HCT116 (cell line): ENCODE data around the gene NPS. TPM values are rescaled to one million over a fixed set of nuclear protein-coding genes. Genes with fewer than 3 reads are reported as not detected.

Source experiments
- ATAC-seq: fragments of 200-7000 bp; cut with Tn5 transposase; 2 replicates; pipeline ENCODE4 v1.9.1; 2020; ENCODE audit warnings: mild to moderate bottlenecking, moderate library complexity
- BruUV-seq: library from RNA; stranded (reverse); fragments of 400-500 nt; replicated peaks from 2 replicates; lab custom pipeline; 2021; lab: Mats Ljungman, UMichigan
- CTCF ChIA-PET: fragments of 300-600 bp; sonication (Branson Sonifier 250); formaldehyde crosslinking; loops from one replicate; lab custom pipeline; 2021; ENCODE audit warnings: antibody characterized with exemption; lab: Charles Lee
- POLR2A ChIA-PET: fragments of 300-600, 350-600 bp; sonication (Branson Sonifier 250); formaldehyde crosslinking; loops from one replicate; lab custom pipeline; 2021; ENCODE audit warnings: antibody characterized with exemption; lab: Charles Lee
- RAD21 ChIA-PET, 2 experiments: fragments of 300-600 bp; sonication (Branson Sonifier 250); formaldehyde crosslinking; loops; one replicate each; lab custom pipeline; 2023; ENCODE audit warnings: low total read pairs in 2 of 2; ENCODE audit not compliant: uncharacterized antibody in 2 of 2, unreplicated experiment in 2 of 2, low non-redundant PET in 1 of 2; lab: Charles Lee
- DNase-seq: peaks from one replicate; pipeline ENCODE4 v3.0.0-alpha.2; 2010; ENCODE audit warnings: low read depth, low spot score
- H2AFZ ChIP-seq: fragments of 200-600 bp; shearing (Covaris generic), sonication (generic); 2 replicates; pipeline ENCODE4 v1.6.1; 2017; ENCODE audit warnings: low read depth, mixed run types, mixed read lengths, antibody characterized with exemption, low read length; ENCODE audit not compliant: poor library complexity, severe bottlenecking
- H3K27ac ChIP-seq: 2 replicates; pipeline ENCODE4 v1.5.1; 2012; ENCODE audit warnings: low read depth, low read length
- H3K27me3 ChIP-seq: fragments of 200-600 bp; sonication (generic); 2 replicates; pipeline ENCODE4 v1.6.1; 2016; ENCODE audit warnings: mixed run types, low read length, mixed read lengths; ENCODE audit not compliant: insufficient read depth
- H3K36me3 ChIP-seq, 2 experiments: fragments of 200-500 bp in 1 of 2; fragments of 200-600 bp in 1 of 2; sonication (Bioruptor generic) in 1 of 2; sonication (generic) in 1 of 2; 2 replicates each; pipeline versions ENCODE4 v1.5.1 to v1.6.1; 2014 to 2016; ENCODE audit warnings: low read length in 2 of 2, inconsistent platforms in 1 of 2, mixed read lengths in 1 of 2, mixed run types in 1 of 2; ENCODE audit not compliant: insufficient read depth in 2 of 2, control insufficient read depth in 1 of 2
- H3K4me1 ChIP-seq, 2 experiments: fragments of 200-600 bp in 1 of 2; sonication (generic) in 1 of 2; 2 replicates each; pipeline versions ENCODE4 v1.5.1 to v1.6.1; 2012 to 2017; ENCODE audit warnings: low read length in 2 of 2, inconsistent platforms in 1 of 2, mild to moderate bottlenecking in 1 of 2, mixed read lengths in 1 of 2, mixed run types in 1 of 2, moderate library complexity in 1 of 2; ENCODE audit not compliant: insufficient read depth in 2 of 2, control insufficient read depth in 1 of 2
- H3K4me2 ChIP-seq: fragments of 200-600 bp; sonication (generic); 2 replicates; pipeline ENCODE4 v1.6.1; 2017; ENCODE audit warnings: mixed run types, low read length, mixed read lengths
- H3K4me3 ChIP-seq, 2 experiments: fragments of 200-600 bp in 1 of 2; sonication (generic) in 1 of 2; replicated peaks in 1 of 2; 2 replicates each; pipeline ENCODE4 v1.5.1; 2011 to 2016; ENCODE audit warnings: low read length in 2 of 2, control low read depth in 1 of 2, low read depth in 1 of 2, mild to moderate bottlenecking in 1 of 2, mixed read lengths in 1 of 2, mixed run types in 1 of 2
- H3K79me2 ChIP-seq: fragments of 200-600 bp; sonication (generic); 2 replicates; pipeline ENCODE4 v1.6.1; 2017; ENCODE audit warnings: mild to moderate bottlenecking, mixed run types, low read length, moderate library complexity, mixed read lengths; ENCODE audit not compliant: insufficient read depth
- H3K9ac ChIP-seq: fragments of 200-600 bp; sonication (generic); 2 replicates; pipeline ENCODE4 v1.6.1; 2016; ENCODE audit warnings: low read length, mixed read lengths
- H3K9me2 ChIP-seq: fragments of 200-600 bp; sonication (generic), shearing (Covaris generic); 2 replicates; pipeline ENCODE4 v1.6.1; 2017; ENCODE audit warnings: mixed run types, mild to moderate bottlenecking, moderate library complexity; ENCODE audit not compliant: insufficient read depth
- H3K9me3 ChIP-seq, 2 experiments: fragments of 200-500 bp in 1 of 2; fragments of 200-600 bp in 1 of 2; sonication (Bioruptor generic) in 1 of 2; sonication (generic) in 1 of 2; 2 replicates each; pipeline ENCODE4 v1.6.1; 2014 to 2017; ENCODE audit warnings: low read length in 2 of 2, mixed read lengths in 2 of 2, inconsistent platforms in 1 of 2, low read depth in 1 of 2, mild to moderate bottlenecking in 1 of 2, mixed run types in 1 of 2, moderate library complexity in 1 of 2; ENCODE audit not compliant: control insufficient read depth in 1 of 2, insufficient read depth in 1 of 2
- H4K20me1 ChIP-seq: fragments of 200-600 bp; sonication (generic), shearing (Covaris generic); 2 replicates; pipeline ENCODE4 v1.6.1; 2017; ENCODE audit warnings: mixed run types, mild to moderate bottlenecking, moderate library complexity; ENCODE audit not compliant: insufficient read depth
- ELF1 ChIP-seq: IDR thresholded peaks from 2 replicates; pipeline ENCODE4 v1.6.1; 2012; ENCODE audit warnings: low read depth, borderline replicate concordance
- POLR2A ChIP-seq: IDR thresholded peaks from 2 replicates; pipeline ENCODE4 v1.7.0; 2011; ENCODE audit warnings: borderline replicate concordance; ENCODE audit not compliant: insufficient read depth, insufficient read length; ENCODE audit errors: extremely low read depth
- POLR2AphosphoS5 ChIP-seq: IDR thresholded peaks from 2 replicates; pipeline ENCODE4 v1.6.1; 2011; ENCODE audit warnings: mild to moderate bottlenecking, low read depth, low read length, moderate library complexity
- RAD21 ChIP-seq: IDR thresholded peaks from 2 replicates; pipeline ENCODE4 v1.6.1; 2012; ENCODE audit warnings: low read depth, mild to moderate bottlenecking
- SRF ChIP-seq: IDR thresholded peaks from 2 replicates; pipeline ENCODE4 v1.6.1; 2012; ENCODE audit warnings: low read depth
- TCF7L2 ChIP-seq: IDR thresholded peaks from 2 replicates; pipeline ENCODE4 v1.7.0; 2011; ENCODE audit warnings: borderline replicate concordance, inconsistent platforms; ENCODE audit not compliant: insufficient read depth, insufficient read length; ENCODE audit errors: extremely low read depth
- ZNF274 ChIP-seq: fragments of 200-500 bp; sonication (Bioruptor generic); IDR thresholded peaks from 2 replicates; pipeline ENCODE4 v1.6.1; 2014; ENCODE audit warnings: mild to moderate bottlenecking, low read depth, low read length, inconsistent platforms
- intact Hi-C: fragments of 100-400 bp; cut with micrococcal nuclease; formaldehyde crosslinking; loops from 2 replicates; pipeline ENCODE4 v1.10.0; 2022
- total RNA-seq: library from RNA; stranded (reverse); gene quantifications from one replicate; pipeline ENCODE4 v1.2.1, GENCODE V29; 2021; ENCODE audit not compliant: unreplicated experiment
- TF ChIP-seq, protein P1 (sequence below): IDR thresholded peaks from 2 replicates; pipeline ENCODE4 v1.6.1; 2012; ENCODE audit warnings: low read depth

Gene NPS
- total RNA-seq, 1 experiment from 2014 or later: not detected

DNA sequence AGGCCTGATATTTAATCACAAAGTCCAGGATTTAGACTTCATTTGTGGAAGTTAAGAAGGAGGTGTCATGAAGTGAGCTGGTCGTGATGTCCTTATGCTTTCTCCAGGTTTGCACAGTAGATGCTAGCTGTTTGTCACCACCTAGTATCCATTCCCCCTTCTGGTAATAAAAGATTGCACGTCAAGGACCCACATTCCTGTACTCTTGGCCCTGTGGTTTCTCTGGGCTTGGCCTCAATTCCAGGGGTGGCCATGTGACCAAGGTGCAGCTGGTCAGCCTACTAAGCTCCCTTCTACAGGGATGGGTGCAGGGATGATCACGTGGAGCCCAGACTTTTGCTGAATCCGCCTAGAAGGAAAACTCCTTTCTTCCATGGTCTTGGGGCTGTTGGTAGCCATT, 16.5 kb downstream of the NPS start:
- no peaks in the 10 kb centered on the region for H3K79me2 ChIP-seq
- no peaks in the 10 kb centered on the region for H3K36me3 ChIP-seq
- intact Hi-C loops: no loop called here
- no peak overlapping the region for H3K9ac ChIP-seq
- TF ChIP-seq SRF (no peak), RAD21 (no peak), POLR2A (no peak), POLR2AphosphoS5 (no peak), ELF1 (no peak)
- TF ChIP-seq, protein P1, sequence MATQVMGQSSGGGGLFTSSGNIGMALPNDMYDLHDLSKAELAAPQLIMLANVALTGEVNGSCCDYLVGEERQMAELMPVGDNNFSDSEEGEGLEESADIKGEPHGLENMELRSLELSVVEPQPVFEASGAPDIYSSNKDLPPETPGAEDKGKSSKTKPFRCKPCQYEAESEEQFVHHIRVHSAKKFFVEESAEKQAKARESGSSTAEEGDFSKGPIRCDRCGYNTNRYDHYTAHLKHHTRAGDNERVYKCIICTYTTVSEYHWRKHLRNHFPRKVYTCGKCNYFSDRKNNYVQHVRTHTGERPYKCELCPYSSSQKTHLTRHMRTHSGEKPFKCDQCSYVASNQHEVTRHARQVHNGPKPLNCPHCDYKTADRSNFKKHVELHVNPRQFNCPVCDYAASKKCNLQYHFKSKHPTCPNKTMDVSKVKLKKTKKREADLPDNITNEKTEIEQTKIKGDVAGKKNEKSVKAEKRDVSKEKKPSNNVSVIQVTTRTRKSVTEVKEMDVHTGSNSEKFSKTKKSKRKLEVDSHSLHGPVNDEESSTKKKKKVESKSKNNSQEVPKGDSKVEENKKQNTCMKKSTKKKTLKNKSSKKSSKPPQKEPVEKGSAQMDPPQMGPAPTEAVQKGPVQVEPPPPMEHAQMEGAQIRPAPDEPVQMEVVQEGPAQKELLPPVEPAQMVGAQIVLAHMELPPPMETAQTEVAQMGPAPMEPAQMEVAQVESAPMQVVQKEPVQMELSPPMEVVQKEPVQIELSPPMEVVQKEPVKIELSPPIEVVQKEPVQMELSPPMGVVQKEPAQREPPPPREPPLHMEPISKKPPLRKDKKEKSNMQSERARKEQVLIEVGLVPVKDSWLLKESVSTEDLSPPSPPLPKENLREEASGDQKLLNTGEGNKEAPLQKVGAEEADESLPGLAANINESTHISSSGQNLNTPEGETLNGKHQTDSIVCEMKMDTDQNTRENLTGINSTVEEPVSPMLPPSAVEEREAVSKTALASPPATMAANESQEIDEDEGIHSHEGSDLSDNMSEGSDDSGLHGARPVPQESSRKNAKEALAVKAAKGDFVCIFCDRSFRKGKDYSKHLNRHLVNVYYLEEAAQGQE: no peak
- H2AFZ ChIP-seq: no peak overlapping the region
- no peak overlapping the region for H3K4me2 ChIP-seq
- peaks cover 61% of the 10 kb centered on the region for H3K27me3 ChIP-seq
- BruUV-seq: no TSS peak
- DNase-seq (no peak), ATAC-seq (no peak)
- no peak overlapping the region for H3K4me3 ChIP-seq
- no peaks in the 10 kb centered on the region for H4K20me1 ChIP-seq
- ChIA-PET POLR2A (no interaction called here), CTCF (interaction anchor here (2.4 kb wide), 1 partner anchor 288 kb away, joined by 16 read pairs; no protein-coding TSS in a partner anchor), RAD21 (no interaction called here)
- no peaks in the 10 kb centered on the region for H3K9me3 ChIP-seq
- H3K27ac ChIP-seq: no peak overlapping the region
- H3K9me2 ChIP-seq: no peaks in the 10 kb centered on the region
- H3K4me1 ChIP-seq: no peaks in the 10 kb centered on the region

- H3K9ac ChIP-seq: no peak overlapping the region
- CTCF ChIA-PET: no interaction called here
- TF ChIP-seq ZNF274 (no peak), TCF7L2 (no peak)
- no peak overlapping the region for H3K4me3 ChIP-seq
- no TSS peak for BruUV-seq
- no peak for DNase-seq
- ATAC-seq: no peak
- peaks cover 69% of the 10 kb centered on the region for H3K27me3 ChIP-seq
- H3K27ac ChIP-seq: no peak overlapping the region
- intact Hi-C loops: no loop called here
- POLR2A ChIA-PET: no interaction called here
- H3K4me1 ChIP-seq: no peaks in the 10 kb centered on the region
- no peaks in the 10 kb centered on the region for H3K79me2 ChIP-seq
- H3K9me2 ChIP-seq: no peaks in the 10 kb centered on the region
- RAD21 ChIA-PET: no interaction called here
- H3K9me3 ChIP-seq: no peaks in the 10 kb centered on the region; a peak in 1 of 4 replicates
- H2AFZ ChIP-seq: no peak overlapping the region
- H3K4me2 ChIP-seq: no peak overlapping the region
- H3K36me3 ChIP-seq: no peaks in the 10 kb centered on the region
- H4K20me1 ChIP-seq: no peaks in the 10 kb centered on the region
These were observed 20.1 kb downstream of the NPS start for GRCh38 chr10:127569210-127569609.
